SJCRH30 (cell line): Measurements from ENCODE around the gene MGRN1. TPM values are rescaled to one million over a fixed set of nuclear protein-coding genes. Genes with fewer than 3 reads are reported as not detected.
A peak's percentile ranks its signal among the peaks of the same experiment; 100 is the strongest.

Source experiments
- DNase-seq, 2 experiments: peaks; one replicate each; pipeline ENCODE4 v3.0.0-alpha.2; 2015 to 2020
- H3K27ac ChIP-seq: fragments of 250-450 bp; sonication (Bioruptor Pico); 2 replicates; pipeline ENCODE4 v1.5.1; 2020; ENCODE audit warnings: mild to moderate bottlenecking, moderate library complexity
- H3K27me3 ChIP-seq: fragments of 250-450 bp; sonication (Bioruptor Pico); 2 replicates; pipeline ENCODE4 v1.5.1; 2020; ENCODE audit warnings: mild to moderate bottlenecking, moderate library complexity
- H3K36me3 ChIP-seq: fragments of 250-450 bp; sonication (Bioruptor Pico); 2 replicates; pipeline ENCODE4 v1.5.1; 2020; ENCODE audit warnings: mild to moderate bottlenecking, moderate library complexity
- H3K4me1 ChIP-seq: fragments of 250-450 bp; sonication (Bioruptor Pico); 2 replicates; pipeline ENCODE4 v1.5.1; 2020; ENCODE audit warnings: mild to moderate bottlenecking, moderate library complexity
- H3K4me3 ChIP-seq: fragments of 250-450 bp; sonication (Bioruptor Pico); 2 replicates; pipeline ENCODE4 v1.5.1; 2020; ENCODE audit warnings: mild to moderate bottlenecking, moderate library complexity
- H3K9me3 ChIP-seq: fragments of 250-450 bp; sonication (Bioruptor Pico); replicated peaks from 2 replicates; pipeline ENCODE4 v1.5.1; 2020; ENCODE audit warnings: mild to moderate bottlenecking, moderate library complexity
- total RNA-seq: library from RNA; depleted of rRNA; stranded (reverse); fragments of >200 nt; shearing (Covaris generic); gene quantifications from 2 replicates; pipeline ENCODE4 v1.2.3, GENCODE V29; 2014

Gene MGRN1
- total RNA-seq, 1 experiment from 2014 or later = 13.8 TPM

- H3K9me3 ChIP-seq = no peaks in the 10 kb centered on the region
- H3K27me3 ChIP-seq = no peaks in the 10 kb centered on the region
- H3K36me3 ChIP-seq = peaks cover 5% of the 10 kb centered on the region
- H3K4me1 ChIP-seq = no peaks in the 10 kb centered on the region
- no peak for DNase-seq
- H3K4me3 ChIP-seq = peak overlapping the region; percentile 76
- no peak overlapping the region for H3K27ac ChIP-seq
Observed at GRCh38 chr16:4694642-4695451, 70.2 kb downstream of the MGRN1 start.

DNA sequence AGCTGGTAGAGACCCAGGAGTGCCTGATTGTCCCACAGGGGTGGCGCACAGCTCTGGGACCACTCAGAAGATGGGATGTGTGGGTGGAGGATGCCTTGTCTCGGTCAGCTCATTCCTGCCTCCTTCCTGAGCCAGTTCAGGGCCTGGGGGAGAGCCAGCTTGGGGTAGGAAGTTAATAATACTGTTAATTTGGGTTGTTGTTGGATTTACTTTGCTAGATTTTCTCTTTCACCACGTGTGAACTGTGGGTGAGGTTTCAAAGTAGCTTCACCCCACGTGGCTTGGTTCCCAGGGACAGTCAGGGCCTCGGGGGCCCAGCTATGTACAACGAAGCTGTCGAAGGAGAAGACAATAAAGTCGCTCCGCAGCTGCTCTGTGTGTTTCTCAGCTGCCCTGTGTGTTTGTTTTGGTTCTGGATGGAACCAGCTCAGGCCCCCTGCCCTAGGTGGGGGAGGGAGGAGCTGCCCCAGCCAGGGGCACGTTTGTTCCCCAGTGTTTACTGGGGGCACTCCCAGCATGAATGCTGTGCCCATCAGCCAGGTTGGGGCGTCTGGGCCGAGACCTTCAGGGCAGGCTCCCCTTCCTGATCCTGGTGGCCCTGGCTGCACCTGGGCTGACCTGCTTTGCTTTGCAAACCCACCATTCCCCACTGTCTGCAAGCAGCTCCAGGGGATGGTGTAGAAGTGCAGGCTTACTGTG lies 71.0 kb downstream of the MGRN1 start:
- Histone ChIP-seq H3K4me1 (no peaks in the 10 kb centered on the region), H3K36me3 (peaks cover 5% of the 10 kb centered on the region), H3K4me3 (no peak overlapping the region), H3K9me3 (no peaks in the 10 kb centered on the region), H3K27ac (no peak overlapping the region), H3K27me3 (no peaks in the 10 kb centered on the region)
- DNase-seq = no peak

DNA sequence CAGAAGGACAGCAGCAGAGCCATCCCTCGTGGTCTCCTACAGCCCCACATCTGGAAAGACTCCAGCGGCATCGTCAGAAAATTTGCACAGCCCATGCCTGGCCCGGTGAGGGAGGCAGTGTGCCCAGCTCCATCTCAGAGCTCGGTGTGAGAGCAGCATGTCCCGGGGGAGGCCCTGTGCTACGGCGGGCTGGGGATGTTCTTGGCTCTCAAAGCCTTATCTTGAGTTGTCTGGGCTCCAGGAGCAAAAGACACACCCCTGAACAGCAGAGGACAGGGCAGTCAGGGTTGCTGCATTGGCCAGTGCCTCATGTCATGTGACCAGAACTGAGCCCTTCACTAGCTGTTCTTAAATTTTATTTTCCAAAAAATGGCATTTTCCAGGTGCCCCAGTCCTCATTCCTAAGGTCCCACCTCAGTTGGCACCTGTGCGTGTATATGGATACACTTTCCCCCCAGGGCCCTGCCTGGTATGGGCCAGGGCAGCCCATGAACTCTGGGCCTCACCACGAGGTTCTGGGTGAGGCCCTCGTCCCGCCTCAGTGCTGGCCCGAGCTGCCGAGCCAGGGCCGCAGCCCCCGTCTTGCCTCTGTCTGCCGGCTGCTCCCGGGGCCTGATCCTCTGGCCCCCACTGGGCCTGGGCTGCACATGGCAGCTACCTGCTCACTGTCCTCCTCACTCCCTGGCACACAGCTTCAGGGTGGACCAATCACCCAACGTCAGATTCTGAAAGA lies 71.7 kb downstream of the MGRN1 start:
- H3K4me3 ChIP-seq = no peak overlapping the region
- H3K4me1 ChIP-seq = no peaks in the 10 kb centered on the region
- H3K9me3 ChIP-seq = no peaks in the 10 kb centered on the region
- H3K36me3 ChIP-seq = peaks cover 5% of the 10 kb centered on the region
- H3K27ac ChIP-seq = no peak overlapping the region
- H3K27me3 ChIP-seq = no peaks in the 10 kb centered on the region
- no peak for DNase-seq

GRCh38 chr16:4696905-4697847 lies 72.5 kb downstream of the MGRN1 start:
- Histone ChIP-seq H3K27ac (no peak overlapping the region), H3K4me1 (no peaks in the 10 kb centered on the region), H3K36me3 (peaks cover 5% of the 10 kb centered on the region), H3K4me3 (no peak overlapping the region), H3K9me3 (no peaks in the 10 kb centered on the region), H3K27me3 (no peaks in the 10 kb centered on the region)
- no peak for DNase-seq

GRCh38 chr16:4697848-4698291 lies 73.2 kb downstream of the MGRN1 start:
- Histone ChIP-seq H3K4me3 (no peak overlapping the region), H3K36me3 (peaks cover 5% of the 10 kb centered on the region), H3K27me3 (no peaks in the 10 kb centered on the region), H3K9me3 (no peaks in the 10 kb centered on the region), H3K27ac (no peak overlapping the region), H3K4me1 (no peaks in the 10 kb centered on the region)
- DNase-seq = no peak

DNA sequence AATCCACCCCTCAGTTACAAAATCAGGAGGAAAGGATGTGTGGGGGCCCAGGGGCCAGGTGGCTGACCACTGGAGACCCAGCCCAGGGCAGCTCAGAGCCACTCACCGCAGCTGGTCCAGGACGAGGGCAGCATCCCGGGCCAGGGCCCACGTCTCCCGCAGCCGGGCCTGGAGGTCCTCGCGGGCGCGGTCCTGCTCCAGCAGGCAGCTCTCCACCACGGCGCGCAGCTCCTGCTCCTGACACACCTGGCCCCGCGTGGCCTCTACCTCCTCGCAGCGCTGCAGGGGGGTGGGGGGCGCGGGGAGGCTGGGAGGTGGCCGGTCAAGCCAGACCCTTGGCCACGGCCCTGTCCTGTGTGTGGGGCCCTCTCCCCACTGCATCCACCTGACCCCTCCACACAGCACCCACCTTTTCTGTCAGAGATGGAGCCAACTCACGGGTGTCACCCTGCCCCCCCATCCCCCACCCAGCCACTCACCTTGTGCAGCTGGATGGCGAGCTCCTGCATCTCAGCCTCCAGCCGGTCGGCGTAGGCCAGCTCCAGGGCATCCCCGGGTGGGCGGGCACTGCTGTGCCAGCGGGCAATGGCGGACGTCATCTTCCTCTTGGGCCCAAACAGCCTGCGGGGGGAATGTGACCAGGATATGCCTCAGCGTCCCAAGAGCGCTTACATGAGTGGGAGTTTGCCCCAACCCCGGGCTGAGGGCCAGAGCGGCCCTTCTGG lies 73.9 kb downstream of the MGRN1 start:
- Histone ChIP-seq H3K27ac (no peak overlapping the region), H3K4me3 (no peak overlapping the region), H3K9me3 (no peaks in the 10 kb centered on the region), H3K4me1 (no peaks in the 10 kb centered on the region), H3K27me3 (no peaks in the 10 kb centered on the region), H3K36me3 (peaks cover 5% of the 10 kb centered on the region)
- DNase-seq = no peak

DNA sequence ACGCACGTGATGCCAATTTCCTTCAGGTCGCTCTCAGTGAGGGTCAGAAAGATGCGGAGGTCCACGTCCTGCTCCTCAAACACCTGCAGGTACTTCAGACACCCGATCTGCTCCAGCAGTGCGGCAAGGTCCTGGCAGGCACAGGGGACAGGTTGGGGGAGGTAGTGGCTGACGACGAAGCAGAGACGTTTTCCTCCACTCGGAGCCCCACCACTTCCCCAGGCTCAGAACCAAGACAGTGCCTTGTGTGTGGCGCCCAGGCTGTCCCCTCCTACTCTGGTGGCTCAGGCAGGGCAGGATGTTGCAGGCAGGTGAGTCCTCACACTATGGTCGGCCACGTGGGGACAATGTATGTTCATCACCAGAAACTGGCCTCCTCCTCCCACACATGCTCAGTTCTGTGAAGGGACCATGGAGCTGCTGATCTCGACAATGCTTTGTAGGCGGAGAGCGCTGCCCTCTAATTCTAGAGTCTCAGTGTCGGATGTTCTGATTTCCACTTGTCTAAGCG lies 74.5 kb downstream of the MGRN1 start:
- Histone ChIP-seq H3K36me3 (peaks cover 5% of the 10 kb centered on the region), H3K27me3 (no peaks in the 10 kb centered on the region), H3K27ac (no peak overlapping the region), H3K9me3 (no peaks in the 10 kb centered on the region), H3K4me3 (no peak overlapping the region), H3K4me1 (no peaks in the 10 kb centered on the region)
- no peak for DNase-seq

GRCh38 chr16:4700380-4700996 lies 75.9 kb downstream of the MGRN1 start:
- Histone ChIP-seq H3K36me3 (peaks cover 2% of the 10 kb centered on the region), H3K9me3 (no peaks in the 10 kb centered on the region), H3K4me1 (no peaks in the 10 kb centered on the region), H3K4me3 (no peak overlapping the region), H3K27ac (no peak overlapping the region), H3K27me3 (no peaks in the 10 kb centered on the region)
- DNase-seq = no peak

- Histone ChIP-seq H3K4me3 (no peak overlapping the region), H3K9me3 (no peaks in the 10 kb centered on the region), H3K27ac (no peak overlapping the region), H3K4me1 (no peaks in the 10 kb centered on the region), H3K27me3 (no peaks in the 10 kb centered on the region), H3K36me3 (no peaks in the 10 kb centered on the region; the same call in 1 of the 2 replicates)
- DNase-seq = no peak
Observed at GRCh38 chr16:4700997-4701743, 76.5 kb downstream of the MGRN1 start.

GRCh38 chr16:4701791-4702465 lies 77.3 kb downstream of the MGRN1 start:
- Histone ChIP-seq H3K4me3 (no peak overlapping the region), H3K36me3 (no peaks in the 10 kb centered on the region), H3K27ac (no peak overlapping the region), H3K27me3 (no peaks in the 10 kb centered on the region), H3K9me3 (no peaks in the 10 kb centered on the region), H3K4me1 (no peaks in the 10 kb centered on the region)
- no peak for DNase-seq

- Histone ChIP-seq H3K9me3 (no peaks in the 10 kb centered on the region), H3K36me3 (0 out of 2 replicates have a peak, but pooled peaks cover under 1% of the 10 kb centered on the region), H3K4me1 (no peaks in the 10 kb centered on the region), H3K4me3 (no peak overlapping the region), H3K27ac (no peak overlapping the region), H3K27me3 (no peaks in the 10 kb centered on the region)
- DNase-seq = no peak
Observed at GRCh38 chr16:4702466-4702808, 77.8 kb downstream of the MGRN1 start.

- Histone ChIP-seq H3K9me3 (no peaks in the 10 kb centered on the region), H3K27ac (no peak overlapping the region), H3K27me3 (no peaks in the 10 kb centered on the region), H3K4me1 (no peaks in the 10 kb centered on the region), H3K4me3 (no peak overlapping the region), H3K36me3 (0 out of 2 replicates have a peak, but pooled peaks cover 2% of the 10 kb centered on the region)
- no peak for DNase-seq
Observed at GRCh38 chr16:4703906-4704305, 79.3 kb downstream of the MGRN1 start.
